Measurements from ENCODE around the gene COL5A1. TPM values are rescaled to one million over a fixed set of nuclear protein-coding genes. Genes with fewer than 3 reads are reported as not detected.

The COL5A1 gene
- total RNA-seq, 1 donor from 2014 or later = 6.1 TPM

DNA sequence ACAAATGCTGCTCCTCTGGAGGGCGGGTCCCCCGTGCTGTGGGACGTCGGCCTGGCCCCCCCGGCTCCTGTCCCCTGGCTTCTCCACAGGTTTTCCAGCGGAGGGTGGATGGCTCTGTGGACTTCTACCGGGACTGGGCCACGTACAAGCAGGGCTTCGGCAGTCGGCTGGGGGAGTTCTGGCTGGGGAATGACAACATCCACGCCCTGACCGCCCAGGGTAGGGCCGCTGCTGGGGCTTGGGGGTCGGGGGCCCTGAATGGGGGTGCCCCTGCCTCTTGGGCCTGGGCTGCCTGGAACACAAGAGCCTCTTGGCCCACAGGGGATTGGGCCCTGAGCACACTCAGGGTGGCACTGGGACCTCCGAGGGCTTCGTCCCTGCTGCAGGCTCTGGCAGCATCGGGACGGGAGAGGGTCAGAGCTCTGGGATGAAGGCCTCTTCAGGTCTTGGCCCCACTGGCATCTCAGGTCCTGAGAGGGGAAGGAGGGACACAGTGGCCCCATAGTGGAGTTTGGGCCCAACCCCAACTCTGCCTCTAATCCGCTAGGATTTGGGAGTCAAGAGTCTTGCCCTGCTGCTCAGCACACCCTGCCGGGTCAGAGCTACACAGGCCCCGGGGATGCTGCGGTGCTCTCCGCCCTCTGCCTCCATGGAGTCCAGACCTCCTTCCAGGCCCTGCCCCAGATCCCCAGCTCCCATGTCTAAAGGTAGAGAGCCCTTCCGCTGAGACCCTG, 244.2 kb downstream of the COL5A1 start:
- peak overlapping the region; percentile 33 for H3K27ac Mint-ChIP-seq
- no peaks in the 10 kb centered on the region for H3K9me3 Mint-ChIP-seq
- no peaks in the 10 kb centered on the region for H3K36me3 ChIP-seq
- H3K36me3 Mint-ChIP-seq = no peaks in the 10 kb centered on the region
- H3K4me3 ChIP-seq = no peak overlapping the region
- no peaks in the 10 kb centered on the region for H3F3A ChIP-seq (ENCODE audit: low read depth)
- peaks cover 4% of the 10 kb centered on the region for H3K4me1 Mint-ChIP-seq
- H3K4me2 ChIP-seq = no peak overlapping the region
- no peak for DNase-seq (ENCODE audit: low spot score)
- peaks cover 8% of the 10 kb centered on the region for H3K27me3 Mint-ChIP-seq (ENCODE audit: insufficient read depth, low read depth)
- TF ChIP-seq EZH2phosphoT487 (IDR thresholded peaks at IDR 0.05) = no peak
- no peak for TF ChIP-seq EZH2 (IDR thresholded peaks at IDR 0.05)
- TF ChIP-seq, protein P1, sequence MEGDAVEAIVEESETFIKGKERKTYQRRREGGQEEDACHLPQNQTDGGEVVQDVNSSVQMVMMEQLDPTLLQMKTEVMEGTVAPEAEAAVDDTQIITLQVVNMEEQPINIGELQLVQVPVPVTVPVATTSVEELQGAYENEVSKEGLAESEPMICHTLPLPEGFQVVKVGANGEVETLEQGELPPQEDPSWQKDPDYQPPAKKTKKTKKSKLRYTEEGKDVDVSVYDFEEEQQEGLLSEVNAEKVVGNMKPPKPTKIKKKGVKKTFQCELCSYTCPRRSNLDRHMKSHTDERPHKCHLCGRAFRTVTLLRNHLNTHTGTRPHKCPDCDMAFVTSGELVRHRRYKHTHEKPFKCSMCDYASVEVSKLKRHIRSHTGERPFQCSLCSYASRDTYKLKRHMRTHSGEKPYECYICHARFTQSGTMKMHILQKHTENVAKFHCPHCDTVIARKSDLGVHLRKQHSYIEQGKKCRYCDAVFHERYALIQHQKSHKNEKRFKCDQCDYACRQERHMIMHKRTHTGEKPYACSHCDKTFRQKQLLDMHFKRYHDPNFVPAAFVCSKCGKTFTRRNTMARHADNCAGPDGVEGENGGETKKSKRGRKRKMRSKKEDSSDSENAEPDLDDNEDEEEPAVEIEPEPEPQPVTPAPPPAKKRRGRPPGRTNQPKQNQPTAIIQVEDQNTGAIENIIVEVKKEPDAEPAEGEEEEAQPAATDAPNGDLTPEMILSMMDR (IDR thresholded peaks at IDR 0.05) = no peak
- no peaks in the 10 kb centered on the region for H3K79me2 ChIP-seq (ENCODE audit: low read depth)
- H3K4me1 ChIP-seq = no peaks in the 10 kb centered on the region
- H2AFZ ChIP-seq (replicated peaks) = no peak overlapping the region
- H3K27ac ChIP-seq = no peak overlapping the region
- H3K9me3 ChIP-seq (ENCODE audit: low read depth) = no peaks in the 10 kb centered on the region
- no peaks in the 10 kb centered on the region for H4K20me1 ChIP-seq (ENCODE audit: low read depth)
- no peaks in the 10 kb centered on the region for H3K27me3 ChIP-seq
- no peak overlapping the region for H3K4me3 Mint-ChIP-seq
- no peak overlapping the region for H3K9ac ChIP-seq

DNA sequence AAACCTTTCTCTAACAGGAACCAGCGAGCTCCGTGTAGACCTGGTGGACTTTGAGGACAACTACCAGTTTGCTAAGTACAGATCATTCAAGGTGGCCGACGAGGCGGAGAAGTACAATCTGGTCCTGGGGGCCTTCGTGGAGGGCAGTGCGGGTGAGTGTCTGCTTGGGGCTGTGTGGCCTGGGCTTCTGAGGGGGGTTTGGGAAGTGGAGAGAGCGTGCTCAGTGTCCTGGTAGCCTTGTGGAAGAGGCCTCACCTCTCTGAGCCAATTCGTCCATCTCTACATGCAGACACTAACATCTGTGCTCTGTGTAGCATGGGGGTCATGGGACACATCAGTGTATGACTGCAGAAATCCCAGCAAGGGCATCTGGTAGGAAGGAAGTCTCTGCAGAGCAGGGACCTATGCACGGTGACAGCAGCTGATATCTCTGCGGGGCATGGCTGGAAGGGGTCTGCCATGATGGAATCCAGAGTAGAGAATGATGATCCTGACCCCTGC, 244.9 kb downstream of the COL5A1 start:
- Histone ChIP-seq H3F3A (ENCODE audit: low read depth) (no peaks in the 10 kb centered on the region), H2AFZ (replicated peaks) (no peak overlapping the region), H3K9ac (no peak overlapping the region), H3K4me1 (no peaks in the 10 kb centered on the region), H3K9me3 (ENCODE audit: low read depth) (no peaks in the 10 kb centered on the region), H3K36me3 (no peaks in the 10 kb centered on the region), H4K20me1 (ENCODE audit: low read depth) (no peaks in the 10 kb centered on the region), H3K4me3 (no peak overlapping the region), H3K4me2 (no peak overlapping the region), H3K27me3 (no peaks in the 10 kb centered on the region), H3K79me2 (ENCODE audit: low read depth) (no peaks in the 10 kb centered on the region), H3K27ac (no peak overlapping the region)
- DNase-seq (ENCODE audit: low spot score) = no peak
- H3K27me3 Mint-ChIP-seq (ENCODE audit: insufficient read depth, low read depth) = peaks cover 8% of the 10 kb centered on the region
- H3K4me3 Mint-ChIP-seq = no peak overlapping the region
- H3K4me1 Mint-ChIP-seq = peaks cover 4% of the 10 kb centered on the region
- H3K36me3 Mint-ChIP-seq = no peaks in the 10 kb centered on the region
- TF ChIP-seq EZH2phosphoT487 (IDR thresholded peaks at IDR 0.05) (no peak), EZH2 (IDR thresholded peaks at IDR 0.05) (no peak)
- TF ChIP-seq, protein P1 (IDR thresholded peaks at IDR 0.05) = no peak
- H3K9me3 Mint-ChIP-seq = no peaks in the 10 kb centered on the region
- peak overlapping the region; percentile 33 for H3K27ac Mint-ChIP-seq

DNA sequence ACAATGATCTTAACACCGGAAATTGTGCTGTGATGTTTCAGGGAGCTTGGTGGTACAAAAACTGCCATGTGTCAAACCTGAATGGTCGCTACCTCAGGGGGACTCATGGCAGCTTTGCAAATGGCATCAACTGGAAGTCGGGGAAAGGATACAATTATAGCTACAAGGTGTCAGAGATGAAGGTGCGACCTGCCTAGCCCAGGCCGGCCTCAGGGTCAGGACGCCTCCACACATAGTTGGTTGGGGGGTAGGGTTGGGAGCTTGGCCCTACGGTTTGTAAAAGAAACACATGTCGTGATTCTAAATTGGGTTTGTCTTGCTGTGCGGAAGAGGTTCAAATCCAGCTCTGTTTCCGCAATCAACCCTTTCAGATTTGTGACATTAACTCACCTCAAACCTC, 245.6 kb downstream of the COL5A1 start:
- H3K36me3 Mint-ChIP-seq = no peaks in the 10 kb centered on the region
- Histone ChIP-seq H3K27me3 (no peaks in the 10 kb centered on the region), H3K4me1 (no peaks in the 10 kb centered on the region), H4K20me1 (ENCODE audit: low read depth) (no peaks in the 10 kb centered on the region), H3K27ac (no peak overlapping the region), H3K36me3 (no peaks in the 10 kb centered on the region), H3F3A (ENCODE audit: low read depth) (no peaks in the 10 kb centered on the region), H3K9ac (no peak overlapping the region), H3K4me3 (no peak overlapping the region), H3K9me3 (ENCODE audit: low read depth) (no peaks in the 10 kb centered on the region), H3K79me2 (ENCODE audit: low read depth) (no peaks in the 10 kb centered on the region), H3K4me2 (no peak overlapping the region), H2AFZ (replicated peaks) (no peak overlapping the region)
- no peak overlapping the region for H3K4me3 Mint-ChIP-seq
- TF ChIP-seq, protein P1 (IDR thresholded peaks at IDR 0.05) = no peak
- TF ChIP-seq EZH2 (IDR thresholded peaks at IDR 0.05) = no peak
- H3K27ac Mint-ChIP-seq = peak overlapping the region; percentile 57
- peaks cover 8% of the 10 kb centered on the region for H3K27me3 Mint-ChIP-seq (ENCODE audit: insufficient read depth, low read depth)
- peaks cover 4% of the 10 kb centered on the region for H3K4me1 Mint-ChIP-seq
- H3K9me3 Mint-ChIP-seq = no peaks in the 10 kb centered on the region
- no peak for DNase-seq (ENCODE audit: low spot score)
